ENCODE data around the gene ERVFRD-1.
"Not testable (repeated sequence)": the region's sequence is repeated elsewhere in the genome, so short reads cannot be mapped to it uniquely, and the experiment has no call there.

ERVFRD-1 gene

GRCh38 chr6:11089695-11090094, 21.8 kb downstream of the ERVFRD-1 start:
- no peak for TF ChIP-seq CTCF (IDR thresholded peaks at IDR 0.05; ENCODE audit: borderline replicate concordance, insufficient read depth, low read depth, low read length)
- H3K4me3 ChIP-seq (ENCODE audit: low read depth, low read length), result no peak overlapping the region

DNA sequence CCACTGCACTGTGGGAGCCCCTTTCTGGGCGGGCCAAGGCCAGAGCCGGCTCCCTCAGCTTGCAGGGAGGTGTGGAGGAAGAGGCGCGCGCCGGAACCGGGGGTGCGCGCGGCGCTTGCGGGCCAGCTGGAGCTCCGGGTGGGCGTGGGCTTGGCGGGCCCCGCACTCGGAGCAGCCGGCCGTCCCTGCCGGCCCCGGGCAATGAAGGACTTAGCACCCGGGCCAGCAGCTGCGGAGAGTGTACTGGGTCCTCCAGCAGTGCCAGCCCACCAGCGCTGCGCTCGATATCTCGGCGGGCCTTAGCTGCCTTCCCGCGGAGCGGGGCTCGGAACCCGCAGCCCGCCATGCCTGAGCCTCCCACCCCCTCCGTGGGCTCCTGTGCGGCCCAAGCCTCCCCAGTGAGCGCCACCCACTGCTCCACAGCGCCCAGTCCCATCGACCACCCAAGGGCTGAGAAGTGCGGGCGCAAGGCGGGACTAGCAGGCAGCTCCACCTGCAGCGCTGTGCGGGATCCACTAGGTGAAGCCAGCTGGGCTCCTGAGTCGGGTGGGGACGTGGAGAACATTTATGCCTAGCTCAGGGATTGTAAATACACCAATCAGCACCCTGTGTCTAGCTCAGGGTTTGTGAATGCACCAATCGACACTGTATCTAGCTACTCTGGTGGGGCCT, 24.2 kb downstream of the ERVFRD-1 start:
- not testable (repeated sequence) for H3K4me3 ChIP-seq (ENCODE audit: low read depth, low read length)

GRCh38 chr6:11085758-11086435, 25.6 kb downstream of the ERVFRD-1 start:
- H3K4me3 ChIP-seq (ENCODE audit: low read depth, low read length), result no peak overlapping the region
- no peak for TF ChIP-seq CTCF (IDR thresholded peaks at IDR 0.05; ENCODE audit: borderline replicate concordance, insufficient read depth, low read depth, low read length)

DNA sequence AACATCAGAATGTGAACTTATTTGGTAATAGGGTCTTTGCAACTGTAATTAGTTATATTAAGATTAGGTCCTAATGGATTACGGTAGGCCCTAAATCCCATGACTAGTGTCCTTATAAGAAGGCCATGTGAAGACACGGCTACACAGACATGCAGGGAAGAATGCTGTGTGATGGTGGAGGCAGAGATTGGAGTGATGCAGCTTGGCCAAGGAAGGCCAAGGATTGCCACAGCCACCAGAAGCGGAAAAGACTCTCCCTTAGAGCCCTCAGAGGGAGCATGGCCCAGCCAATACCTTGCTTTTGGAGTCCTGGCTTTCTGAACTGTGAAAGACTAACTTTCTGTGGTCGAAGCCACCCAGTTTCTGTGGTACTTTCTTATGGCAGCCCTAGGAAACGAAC, 27.6 kb downstream of the ERVFRD-1 start:
- no peak overlapping the region for H3K4me3 ChIP-seq (ENCODE audit: low read depth, low read length)
- TF ChIP-seq CTCF (IDR thresholded peaks at IDR 0.05; ENCODE audit: borderline replicate concordance, insufficient read depth, low read depth, low read length), result no peak

- no peak for TF ChIP-seq CTCF (IDR thresholded peaks at IDR 0.05; ENCODE audit: borderline replicate concordance, insufficient read depth, low read depth, low read length)
- no peak overlapping the region for H3K4me3 ChIP-seq (ENCODE audit: low read depth, low read length)
These were observed 28.0 kb downstream of the ERVFRD-1 start for GRCh38 chr6:11083491-11083890.

DNA sequence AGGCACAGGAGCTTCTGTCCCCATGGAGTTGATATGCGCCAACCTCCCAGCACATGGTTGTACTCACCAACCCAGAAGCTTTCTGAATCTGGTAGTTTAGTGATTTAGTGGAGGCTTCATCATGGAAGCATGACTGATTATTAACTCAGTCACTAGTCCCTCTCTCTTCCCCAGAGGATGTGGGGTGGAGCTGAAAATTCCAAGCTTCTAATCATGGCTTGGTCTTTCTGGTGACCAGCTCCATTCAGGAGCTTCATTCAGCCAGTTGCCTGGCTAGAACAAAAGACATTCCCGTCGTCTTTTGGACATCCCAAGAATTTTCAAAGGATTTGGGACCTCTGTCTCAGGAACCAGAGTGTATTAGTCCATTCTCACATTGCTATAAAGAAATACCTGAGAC, 31.2 kb downstream of the ERVFRD-1 start:
- no peak for TF ChIP-seq CTCF (IDR thresholded peaks at IDR 0.05; ENCODE audit: borderline replicate concordance, insufficient read depth, low read depth, low read length)
- H3K4me3 ChIP-seq (ENCODE audit: low read depth, low read length), result no peak overlapping the region

- H3K4me3 ChIP-seq (ENCODE audit: low read depth, low read length), result no peak overlapping the region
- TF ChIP-seq CTCF (IDR thresholded peaks at IDR 0.05; ENCODE audit: borderline replicate concordance, insufficient read depth, low read depth, low read length), result no peak
These were observed 33.3 kb downstream of the ERVFRD-1 start for GRCh38 chr6:11078266-11078665.

All from GM12875 (cell line).